HepG2 (cell line): Measurements from ENCODE around the gene SPHK2. TPM values are rescaled to one million over a fixed set of nuclear protein-coding genes. Genes with fewer than 3 reads are reported as not detected.

Source experiments
- ATAC-seq: fragments of 200-7000 bp; cut with Tn5 transposase; 3 replicates; pipeline ENCODE4 v1.9.1; 2020; ENCODE audit warnings: mild to moderate bottlenecking, moderate library complexity
- BruUV-seq: library from RNA; stranded (reverse); fragments of 400-500 nt; replicated peaks from 2 replicates; lab custom pipeline; 2021; lab: Mats Ljungman, UMichigan
- CTCF ChIA-PET: fragments of 300-600 bp; formaldehyde crosslinking; extraction: SDS; loops from one replicate; lab custom pipeline; 2021; ENCODE audit warnings: low total read pairs, inconsistent platforms, low intra/inter-chr PET ratio; lab: Yijun Ruan, JAX
- POLR2A ChIA-PET: fragments of 350-600 bp; sonication (Branson Sonifier 250); formaldehyde crosslinking; loops from one replicate; lab custom pipeline; 2020; ENCODE audit warnings: antibody characterized with exemption, inconsistent platforms; lab: Yijun Ruan, JAX
- DNase-seq: peaks from one replicate; pipeline ENCODE4 v3.0.0-alpha.2; 2015; ENCODE audit warnings: low spot score
- FAIRE-seq: peaks from 3 replicates; lab custom pipeline; 2011; peaks lifted over from hg19 to GRCh38; lab: Jason Lieb, UNC
- H2AFZ ChIP-seq: one replicate; pipeline ENCODE4 v1.6.1; 2011; ENCODE audit warnings: low read length, inconsistent platforms
- H3K27ac ChIP-seq: fragments of 300-600 bp; 3 replicates; pipeline ENCODE4 v1.8.0; 2011; ENCODE audit warnings: mixed run types, mild to moderate bottlenecking, mixed read lengths, low read length, inconsistent platforms; ENCODE audit not compliant: insufficient read depth; ENCODE audit errors: extremely low read length
- H3K27me3 ChIP-seq, 2 experiments: fragments of 200-600 bp in 1 of 2; 2 replicates in 1 of 2; 3 replicates in 1 of 2; pipeline versions ENCODE4 v1.6.0 to v1.8.0; 2011; ENCODE audit warnings: low read length in 2 of 2, mild to moderate bottlenecking in 2 of 2, moderate library complexity in 2 of 2, inconsistent platforms in 1 of 2; ENCODE audit not compliant: insufficient read depth in 2 of 2, control insufficient read depth in 1 of 2
- H3K36me3 ChIP-seq, 2 experiments: fragments of 200-600 bp in 1 of 2; replicated peaks in 1 of 2; 2 replicates in 1 of 2; 3 replicates in 1 of 2; pipeline versions ENCODE4 v1.5.1 to v1.8.0; 2011; ENCODE audit warnings: low read length in 2 of 2, inconsistent platforms in 1 of 2; ENCODE audit not compliant: insufficient read depth in 2 of 2, control insufficient read depth in 1 of 2
- H3K4me1 ChIP-seq: 2 replicates; pipeline ENCODE4 v1.5.1; 2012; ENCODE audit warnings: low read length, inconsistent platforms; ENCODE audit not compliant: insufficient read depth
- H3K4me2 ChIP-seq: 2 replicates; pipeline ENCODE4 v1.6.0; 2011; ENCODE audit warnings: low read depth, low read length, inconsistent platforms
- H3K4me3 ChIP-seq, 3 experiments: fragments of 200-600 bp in 1 of 3; sonication (generic), shearing (Covaris generic) in 1 of 3; replicated peaks in 1 of 3; 2 replicates each; pipeline ENCODE4 v1.5.1; 2011 to 2016; ENCODE audit warnings: low read length in 3 of 3, inconsistent platforms in 2 of 3, low read depth in 2 of 3, mild to moderate bottlenecking in 2 of 3, control low read depth in 1 of 3, mixed read lengths in 1 of 3; ENCODE audit not compliant: insufficient read depth in 1 of 3
- H3K79me2 ChIP-seq: one replicate; pipeline ENCODE4 v1.6.1; 2011; ENCODE audit warnings: low read length, inconsistent platforms; ENCODE audit not compliant: insufficient read depth
- H3K9ac ChIP-seq: 2 replicates; pipeline ENCODE4 v1.6.0; 2011; ENCODE audit warnings: mild to moderate bottlenecking, low read depth, low read length, inconsistent platforms; ENCODE audit not compliant: insufficient read depth
- H3K9me3 ChIP-seq: 2 replicates; pipeline ENCODE4 v1.5.1; 2012; ENCODE audit warnings: mild to moderate bottlenecking, low read length
- H4K20me1 ChIP-seq: 2 replicates; pipeline ENCODE4 v1.6.0; 2011; ENCODE audit warnings: inconsistent platforms, mild to moderate bottlenecking, low read length, moderate library complexity; ENCODE audit not compliant: insufficient read depth
- ATAD3A ChIP-seq: sonication (generic); formaldehyde crosslinking; IDR thresholded peaks from 2 replicates; pipeline ENCODE4 v1.4.0; 2020; ENCODE audit warnings: missing genetic modification reagents
- EP300 ChIP-seq, 3 experiments: sonication (generic) in 1 of 3; formaldehyde crosslinking in 1 of 3; IDR thresholded peaks; 2 replicates each; pipeline versions ENCODE4 v1.5.1 to v1.6.1; 2011 to 2020; ENCODE audit warnings: low read depth in 2 of 3, low read length in 2 of 3, borderline replicate concordance in 1 of 3, improper control_type of control experiment in 1 of 3, mild to moderate bottlenecking in 1 of 3, missing genetic modification reagents in 1 of 3, moderate library complexity in 1 of 3
- GTF3A ChIP-seq: sonication (generic); formaldehyde crosslinking; conservative IDR thresholded peaks from 2 replicates; pipeline ENCODE4 v1.4.0; 2020; ENCODE audit warnings: mild to moderate bottlenecking, missing genetic modification reagents
- NCOR1 ChIP-seq: fragments of 200-600 bp; sonication (generic); IDR thresholded peaks from 2 replicates; pipeline ENCODE4 v1.7.0; 2017; ENCODE audit warnings: antibody characterized with exemption, low read length, borderline replicate concordance
- NR2F6 ChIP-seq, 2 experiments: IDR thresholded peaks; 2 replicates each; pipeline ENCODE4 v1.6.1; 2016; ENCODE audit warnings: antibody characterized with exemption in 1 of 2, mild to moderate bottlenecking in 1 of 2
- PTBP1 ChIP-seq: fragments of 200-400 bp; formaldehyde crosslinking; IDR thresholded peaks from 2 replicates; pipeline ENCODE4 v1.6.1; 2018; ENCODE audit warnings: low read length, low read depth; ENCODE audit not compliant: poor library complexity, severe bottlenecking
- SAP130 ChIP-seq: IDR thresholded peaks from 2 replicates; pipeline ENCODE4 v1.6.1; 2016; ENCODE audit warnings: low read depth
- SRSF1 ChIP-seq: fragments of 200-400 bp; formaldehyde crosslinking; optimal IDR thresholded peaks from 2 replicates; pipeline ENCODE3; 2017; ENCODE audit warnings: mild to moderate bottlenecking, low read depth, low read length, moderate library complexity
- TFAP4 ChIP-seq: sonication (generic); IDR thresholded peaks from 2 replicates; pipeline ENCODE4 v1.6.1; 2016; ENCODE audit warnings: low read depth, borderline replicate concordance
- ZNF256 ChIP-seq: sonication (generic); formaldehyde crosslinking; conservative IDR thresholded peaks from 2 replicates; pipeline ENCODE4 v1.4.0; 2020; ENCODE audit warnings: missing genetic modification reagents
- ZNF557 ChIP-seq: sonication (generic); formaldehyde crosslinking; IDR thresholded peaks from 2 replicates; pipeline ENCODE4 v1.4.0; 2020; ENCODE audit warnings: missing genetic modification reagents
- ZNF607 ChIP-seq: sonication (generic); formaldehyde crosslinking; IDR thresholded peaks from 2 replicates; pipeline ENCODE4 v1.5.1; 2020; ENCODE audit warnings: missing genetic modification reagents, mild to moderate bottlenecking, borderline replicate concordance
- ZNF788 ChIP-seq: sonication (generic); formaldehyde crosslinking; IDR thresholded peaks from 2 replicates; pipeline ENCODE4 v1.5.0; 2020; ENCODE audit warnings: mild to moderate bottlenecking, missing genetic modification reagents, borderline replicate concordance
- WGBS: methylation state at CpG from one replicate; pipeline ENCODE4 v1.1.6; 2017; ENCODE audit warnings: low lambda C conversion rate; 5-methylcytosine and 5-hydroxymethylcytosine counted together
- in situ Hi-C: cut with HindIII; loops from 2 replicates; pipeline ENCODE4 v1.10.0; 2017; ENCODE audit warnings: low pct_unique_long_range_greater_than_20kb; ENCODE audit not compliant: extremely low pct_ligation_motif_present
- intact Hi-C: fragments of 100-400 bp; cut with micrococcal nuclease; formaldehyde crosslinking; loops from one replicate; pipeline ENCODE4 v1.10.0; 2022; ENCODE audit not compliant: unreplicated experiment
- polyA plus RNA-seq, 8 experiments: library from polyadenylated mRNA; depleted of rRNA in 3 of 8; stranded (reverse) in 7 of 8; unstranded in 1 of 8; fragments of >200 nt; fragmentation: Illumina TruSeq in 4 of 8; extraction: Trizol in 4 of 8; gene quantifications; 2 replicates each; pipeline versions ENCODE4 v1.2.1 to v1.2.3, GENCODE V29; 2011 to 2016; ENCODE audit warnings: low read depth in 4 of 8, missing spikeins in 1 of 8, mixed read lengths in 1 of 8; ENCODE audit not compliant: insufficient read depth in 1 of 8
- total RNA-seq, 5 experiments: library from RNA; depleted of rRNA; stranded (reverse); fragments of >200 nt; fragmentation: Illumina TruSeq; extraction: Trizol; gene quantifications; 2 replicates each; pipeline ENCODE4 v1.2.3, GENCODE V29; 2016; ENCODE audit warnings: low read depth in 1 of 5
- TF ChIP-seq, protein P1 (sequence below): sonication (generic); formaldehyde crosslinking; IDR thresholded peaks from 2 replicates; pipeline ENCODE4 v1.4.0; 2020; ENCODE audit warnings: missing genetic modification reagents, borderline replicate concordance

The SPHK2 gene
- total and polyA plus RNA-seq, 2 of the 13 experiments (the other 11 are each of a cell fraction or from before 2014, with no cell fraction given), result 2.9 to 14.4 TPM

- H3K27me3 ChIP-seq, result no peaks in the 10 kb centered on the region; a peak in 1 of 5 replicates
- peak overlapping the region; percentile 90 for H3K27ac ChIP-seq
- peaks cover 65% of the 10 kb centered on the region for H3K4me1 ChIP-seq
- ATAC-seq (no peak), DNase-seq (no peak), FAIRE-seq (peak; percentile 50)
- in situ Hi-C loops, result no loop called here
- H3K4me3 ChIP-seq, result peak overlapping the region in 1 of 3 experiments; percentile 47; a peak in 2 of 6 replicates
- H3K4me2 ChIP-seq, result peak overlapping the region; percentile 96
- WGBS, result 75% methylated on average over 18 of the region's 22 CpGs
- ChIA-PET CTCF (no interaction called here), POLR2A (interaction anchor here (0.6 to 5.8 kb wide), 11 partner anchors 9 to 330 kb away, joined by 3 to 61 read pairs (median 3); partner anchors contain the start of genes CA11, RPL18 and SPHK2)
- peak overlapping the region; percentile 61; the same call in 1 of the 2 replicates for H3K9ac ChIP-seq
- H3K79me2 ChIP-seq, result no peaks in the 10 kb centered on the region
- no peak overlapping the region for H2AFZ ChIP-seq
- intact Hi-C loops, result loop anchor here (2.0 kb wide), 1 partner anchor 15 kb away; the partner anchor contains the start of genes RPL18 and SPHK2
- no peaks in the 10 kb centered on the region for H4K20me1 ChIP-seq
- H3K36me3 ChIP-seq, result no peaks in the 10 kb centered on the region
- no peaks in the 10 kb centered on the region for H3K9me3 ChIP-seq
- no TSS peak for BruUV-seq
- TF ChIP-seq EP300 (IDR thresholded peaks at IDR 0.05; ENCODE audit: low read depth in 2 of 2, low read length in 2 of 2), result 0 out of 4 replicates have a peak, but pooled peaks of 1 of the 2 experiments have one; percentile 6
- TF ChIP-seq EP300 (CRISPR knock-in tag; IDR thresholded peaks at IDR 0.05; ENCODE audit: borderline replicate concordance), result no peak
- no peak for TF ChIP-seq ATAD3A
- peak; percentile 85 for TF ChIP-seq NR2F6 (IDR thresholded peaks at IDR 0.05)
- TF ChIP-seq NR2F6 (CRISPR knock-in tag; IDR thresholded peaks at IDR 0.05), result peak; percentile 77
- 0 out of 2 replicates have a peak, but pooled peaks have one; percentile 15 for TF ChIP-seq SAP130 (CRISPR knock-in tag)
- no peak for TF ChIP-seq SRSF1
- TF ChIP-seq ZNF788 (CRISPR knock-in tag), result peak; percentile 40; the same call in 1 of the 2 replicates
- TF ChIP-seq ZNF557 (CRISPR knock-in tag), result no peak
- 0 out of 2 replicates have a peak, but pooled peaks have one; percentile 38 for TF ChIP-seq ZNF607 (CRISPR knock-in tag)
- no peak for TF ChIP-seq GTF3A
- TF ChIP-seq, protein P1, sequence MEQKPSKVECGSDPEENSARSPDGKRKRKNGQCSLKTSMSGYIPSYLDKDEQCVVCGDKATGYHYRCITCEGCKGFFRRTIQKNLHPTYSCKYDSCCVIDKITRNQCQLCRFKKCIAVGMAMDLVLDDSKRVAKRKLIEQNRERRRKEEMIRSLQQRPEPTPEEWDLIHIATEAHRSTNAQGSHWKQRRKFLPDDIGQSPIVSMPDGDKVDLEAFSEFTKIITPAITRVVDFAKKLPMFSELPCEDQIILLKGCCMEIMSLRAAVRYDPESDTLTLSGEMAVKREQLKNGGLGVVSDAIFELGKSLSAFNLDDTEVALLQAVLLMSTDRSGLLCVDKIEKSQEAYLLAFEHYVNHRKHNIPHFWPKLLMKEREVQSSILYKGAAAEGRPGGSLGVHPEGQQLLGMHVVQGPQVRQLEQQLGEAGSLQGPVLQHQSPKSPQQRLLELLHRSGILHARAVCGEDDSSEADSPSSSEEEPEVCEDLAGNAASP, result 0 out of 2 replicates have a peak, but pooled peaks have one; percentile 28
- TF ChIP-seq ZNF256, result no peak
- peak; percentile 85; the same call in 1 of the 2 replicates for TF ChIP-seq TFAP4
- TF ChIP-seq NCOR1, result peak; percentile 47; the same call in 1 of the 2 replicates
- TF ChIP-seq PTBP1, result no peak
These were observed 14.1 kb downstream of the SPHK2 start for GRCh38 chr19:48633148-48634035.
